GM19193 (cell line): ENCODE measurements around the gene KRTAP10-2.
"Not testable (repeated sequence)": the region's sequence is repeated elsewhere in the genome, so short reads cannot be mapped to it uniquely, and the experiment has no call there.

Source experiments
- POLR2A ChIP-seq: IDR thresholded peaks from 4 replicates; pipeline ENCODE4 v1.6.1; 2011; ENCODE audit not compliant: insufficient read depth, insufficient read length; ENCODE audit errors: extremely low read depth

Gene KRTAP10-2

GRCh38 chr21:44551340-44551961 lies at the start of gene KRTAP10-2:
KRTAP10-2 (minus strand) TSS chr21:44551505; CDS start chr21:44551458, 47 bp downstream.
- no peak for TF ChIP-seq POLR2A

- TF ChIP-seq POLR2A = not testable (repeated sequence)
Observed at GRCh38 chr21:44600118-44600978, 49.0 kb upstream of the KRTAP10-2 start, which contains the start of gene KRTAP10-7. KRTAP10-7 (plus strand) TSS chr21:44600597; CDS start chr21:44600622, 25 bp downstream.

GRCh38 chr21:44599264-44600029 lies 48.1 kb upstream of the KRTAP10-2 start:
- no peak for TF ChIP-seq POLR2A

GRCh38 chr21:44598061-44598460 lies 46.8 kb upstream of the KRTAP10-2 start:
- TF ChIP-seq POLR2A = no peak

- no peak for TF ChIP-seq POLR2A
Observed at GRCh38 chr21:44596068-44596725, 44.9 kb upstream of the KRTAP10-2 start.

- no peak for TF ChIP-seq POLR2A
Observed at GRCh38 chr21:44595524-44595923, 44.2 kb upstream of the KRTAP10-2 start.

GRCh38 chr21:44594406-44594916 lies 43.2 kb upstream of the KRTAP10-2 start:
- TF ChIP-seq POLR2A = no peak

- TF ChIP-seq POLR2A = no peak
Observed at GRCh38 chr21:44593598-44594405, 42.5 kb upstream of the KRTAP10-2 start.

- TF ChIP-seq POLR2A = no peak
Observed at GRCh38 chr21:44592446-44593311, 41.4 kb upstream of the KRTAP10-2 start, which contains the start of gene KRTAP10-6. KRTAP10-6 (minus strand) TSS chr21:44592505; CDS start chr21:44592484, 21 bp downstream.

GRCh38 chr21:44590311-44590721 lies 39.0 kb upstream of the KRTAP10-2 start:
- TF ChIP-seq POLR2A = no peak

GRCh38 chr21:44589586-44590305 lies 38.4 kb upstream of the KRTAP10-2 start:
- TF ChIP-seq POLR2A = no peak

GRCh38 chr21:44589094-44589493 lies 37.8 kb upstream of the KRTAP10-2 start:
- TF ChIP-seq POLR2A = no peak

GRCh38 chr21:44585892-44586291 lies 34.6 kb upstream of the KRTAP10-2 start:
- TF ChIP-seq POLR2A = no peak

- no peak for TF ChIP-seq POLR2A
Observed at GRCh38 chr21:44583800-44584147, 32.5 kb upstream of the KRTAP10-2 start.
